Smooth muscle cell (in vitro differentiated cells): Measurements from ENCODE around the gene YIF1B. TPM values are rescaled to one million over a fixed set of nuclear protein-coding genes. Genes with fewer than 3 reads are reported as not detected.
A peak's percentile ranks its signal among the peaks of the same experiment; 100 is the strongest.

Source experiments
- DNase-seq: peaks from one replicate; lab custom pipeline; 2025; ENCODE audit not compliant: unreplicated experiment; lab: John Stamatoyannopoulos, UW
- H2AFZ ChIP-seq: fragments of 200-600 bp; sonication (generic); 2 replicates; pipeline ENCODE4 v1.6.0; 2016; ENCODE audit warnings: antibody characterized with exemption, low read depth, mild to moderate bottlenecking
- H3F3A ChIP-seq: fragments of 200-600 bp; sonication (generic); 2 replicates; pipeline ENCODE4 v1.6.0; 2017; ENCODE audit warnings: antibody characterized with exemption, low read depth
- H3K27ac ChIP-seq: fragments of 200-600 bp; sonication (generic); 2 replicates; pipeline ENCODE4 v1.5.1; 2016; ENCODE audit warnings: low read depth, mild to moderate bottlenecking
- H3K27me3 ChIP-seq: fragments of 200-600 bp; sonication (generic); 2 replicates; pipeline ENCODE4 v1.6.1; 2016; ENCODE audit warnings: low read depth, mild to moderate bottlenecking
- H3K36me3 ChIP-seq: fragments of 200-600 bp; sonication (generic); 2 replicates; pipeline ENCODE4 v1.5.1; 2016; ENCODE audit warnings: low read depth
- H3K4me1 ChIP-seq: fragments of 200-600 bp; sonication (generic); 2 replicates; pipeline ENCODE4 v1.5.1; 2016; ENCODE audit warnings: low read depth
- H3K4me2 ChIP-seq: fragments of 200-600 bp; sonication (generic); 2 replicates; pipeline ENCODE4 v1.6.0; 2016; ENCODE audit warnings: mild to moderate bottlenecking
- H3K4me3 ChIP-seq: fragments of 200-600 bp; sonication (generic); 2 replicates; pipeline ENCODE4 v1.5.1; 2016; ENCODE audit warnings: mild to moderate bottlenecking
- H3K79me2 ChIP-seq: fragments of 200-600 bp; sonication (generic); 2 replicates; pipeline ENCODE4 v1.6.0; 2016; ENCODE audit warnings: low read depth, mild to moderate bottlenecking
- H3K9ac ChIP-seq: fragments of 200-600 bp; sonication (generic); 2 replicates; pipeline ENCODE4 v1.6.0; 2016; ENCODE audit warnings: low read depth
- H3K9me3 ChIP-seq: fragments of 200-600 bp; sonication (generic); replicated peaks from 2 replicates; pipeline ENCODE4 v1.5.1; 2016; ENCODE audit warnings: low read depth
- H4K20me1 ChIP-seq: fragments of 200-600 bp; sonication (generic); 2 replicates; pipeline ENCODE4 v1.6.0; 2016; ENCODE audit warnings: low read depth
- WGBS: methylation state at CpG from one replicate; pipeline ENCODE4 v1.1.7; 2016; ENCODE audit warnings: low lambda C conversion rate; 5-methylcytosine and 5-hydroxymethylcytosine counted together
- polyA plus RNA-seq: library from polyadenylated mRNA; unstranded; fragments of >200 nt; fragmentation: Nextera tagmentation; extraction: Ambion mirVana; gene quantifications from 2 replicates; pipeline ENCODE4 v1.2.1, GENCODE V29; 2016
- total RNA-seq: library from RNA; depleted of rRNA; stranded (reverse); fragments of >200 nt; gene quantifications from 2 replicates; pipeline ENCODE4 v1.2.3, GENCODE V29; 2014
- TF ChIP-seq, protein P1 (sequence below): fragments of 200-600 bp; sonication (generic); IDR thresholded peaks from 2 replicates; pipeline ENCODE4 v1.5.1; 2017; ENCODE audit warnings: borderline replicate concordance, mild to moderate bottlenecking, antibody characterized with exemption; ENCODE audit not compliant: insufficient read depth, poor library complexity, severe bottlenecking

Gene YIF1B
- total and polyA plus RNA-seq, 2 experiments from 2014 or later, result 80.1 to 216 TPM

DNA sequence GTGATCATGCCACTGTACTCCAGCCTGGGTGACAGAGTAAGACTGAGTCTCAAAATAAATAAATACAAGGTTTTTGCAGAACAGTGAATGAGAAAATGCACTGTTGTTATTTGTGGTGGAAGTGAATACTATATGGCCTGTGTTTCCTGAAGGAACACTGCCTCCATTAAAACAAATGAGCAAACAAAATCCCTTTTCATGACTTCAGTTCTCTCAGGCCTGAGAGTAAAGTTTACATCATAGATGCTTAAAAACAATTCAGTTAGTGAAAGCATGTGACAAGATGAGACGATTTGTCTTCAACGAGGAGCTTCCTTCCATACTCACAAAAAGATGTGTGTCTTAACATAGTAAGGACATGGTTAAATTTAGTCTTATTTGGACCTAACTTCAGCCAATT is 37.0 kb downstream of the YIF1B start:
- Histone ChIP-seq H3K9me3 (no peaks in the 10 kb centered on the region), H3K27me3 (no peaks in the 10 kb centered on the region), H3K27ac (peak overlapping the region; percentile 75), H3K4me3 (no peak overlapping the region), H3K9ac (no peak overlapping the region), H3K36me3 (no peaks in the 10 kb centered on the region), H2AFZ (no peak overlapping the region), H4K20me1 (peaks cover 51% of the 10 kb centered on the region), H3F3A (peaks cover 26% of the 10 kb centered on the region), H3K4me2 (peak overlapping the region; percentile 48), H3K4me1 (peaks cover 9% of the 10 kb centered on the region), H3K79me2 (peaks cover 33% of the 10 kb centered on the region)
- TF ChIP-seq, protein P1, sequence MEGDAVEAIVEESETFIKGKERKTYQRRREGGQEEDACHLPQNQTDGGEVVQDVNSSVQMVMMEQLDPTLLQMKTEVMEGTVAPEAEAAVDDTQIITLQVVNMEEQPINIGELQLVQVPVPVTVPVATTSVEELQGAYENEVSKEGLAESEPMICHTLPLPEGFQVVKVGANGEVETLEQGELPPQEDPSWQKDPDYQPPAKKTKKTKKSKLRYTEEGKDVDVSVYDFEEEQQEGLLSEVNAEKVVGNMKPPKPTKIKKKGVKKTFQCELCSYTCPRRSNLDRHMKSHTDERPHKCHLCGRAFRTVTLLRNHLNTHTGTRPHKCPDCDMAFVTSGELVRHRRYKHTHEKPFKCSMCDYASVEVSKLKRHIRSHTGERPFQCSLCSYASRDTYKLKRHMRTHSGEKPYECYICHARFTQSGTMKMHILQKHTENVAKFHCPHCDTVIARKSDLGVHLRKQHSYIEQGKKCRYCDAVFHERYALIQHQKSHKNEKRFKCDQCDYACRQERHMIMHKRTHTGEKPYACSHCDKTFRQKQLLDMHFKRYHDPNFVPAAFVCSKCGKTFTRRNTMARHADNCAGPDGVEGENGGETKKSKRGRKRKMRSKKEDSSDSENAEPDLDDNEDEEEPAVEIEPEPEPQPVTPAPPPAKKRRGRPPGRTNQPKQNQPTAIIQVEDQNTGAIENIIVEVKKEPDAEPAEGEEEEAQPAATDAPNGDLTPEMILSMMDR, result no peak
- no peak for DNase-seq
- WGBS, result 47% methylated on average over 2 of the region's 2 CpGs

DNA sequence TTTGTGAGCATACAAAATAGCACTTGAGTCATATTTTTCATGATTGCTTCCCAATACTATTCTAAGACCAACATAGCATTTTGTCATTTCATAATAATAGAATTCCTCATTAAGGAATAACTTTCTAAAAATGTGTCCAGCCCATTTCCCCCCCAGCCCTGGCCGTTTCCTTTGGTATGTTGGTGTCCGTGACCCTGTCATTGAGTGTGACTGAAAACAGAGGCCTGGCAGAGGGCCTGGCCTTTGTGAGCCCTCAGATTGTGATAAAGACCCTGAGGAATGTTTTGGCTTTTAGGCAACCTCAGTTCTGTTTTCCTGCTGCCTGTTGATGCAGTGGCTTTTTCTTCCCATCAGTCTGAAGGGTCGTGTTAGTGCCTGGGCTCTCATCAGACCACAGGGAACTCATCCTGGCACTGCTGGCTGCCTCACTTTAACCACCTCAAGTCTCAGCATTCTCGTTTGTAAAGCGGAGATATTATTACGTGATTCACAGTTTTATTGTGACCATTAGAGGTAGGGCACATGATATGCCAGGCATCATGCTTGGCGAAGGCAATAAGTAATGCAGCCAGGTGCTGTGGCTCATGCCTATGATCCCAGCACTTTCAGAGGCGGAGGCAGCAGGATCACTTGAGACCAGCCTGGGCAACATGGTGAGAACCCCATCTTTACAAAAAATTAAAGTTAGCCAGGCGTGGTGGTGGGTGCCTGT is 37.6 kb downstream of the YIF1B start:
- H3F3A ChIP-seq, result peaks cover 26% of the 10 kb centered on the region
- no peak overlapping the region for H3K4me3 ChIP-seq
- no peak overlapping the region for H3K9ac ChIP-seq
- H3K4me1 ChIP-seq, result peaks cover 9% of the 10 kb centered on the region
- TF ChIP-seq, protein P1, result no peak
- peak overlapping the region; percentile 48 for H3K4me2 ChIP-seq
- no peaks in the 10 kb centered on the region for H3K36me3 ChIP-seq
- no peak for DNase-seq
- WGBS, result 47% methylated on average over 9 of the region's 9 CpGs
- no peaks in the 10 kb centered on the region for H3K9me3 ChIP-seq
- no peaks in the 10 kb centered on the region for H3K27me3 ChIP-seq
- H4K20me1 ChIP-seq, result peaks cover 52% of the 10 kb centered on the region
- H2AFZ ChIP-seq, result no peak overlapping the region
- peaks cover 40% of the 10 kb centered on the region for H3K79me2 ChIP-seq
- H3K27ac ChIP-seq, result peak overlapping the region; percentile 75

DNA sequence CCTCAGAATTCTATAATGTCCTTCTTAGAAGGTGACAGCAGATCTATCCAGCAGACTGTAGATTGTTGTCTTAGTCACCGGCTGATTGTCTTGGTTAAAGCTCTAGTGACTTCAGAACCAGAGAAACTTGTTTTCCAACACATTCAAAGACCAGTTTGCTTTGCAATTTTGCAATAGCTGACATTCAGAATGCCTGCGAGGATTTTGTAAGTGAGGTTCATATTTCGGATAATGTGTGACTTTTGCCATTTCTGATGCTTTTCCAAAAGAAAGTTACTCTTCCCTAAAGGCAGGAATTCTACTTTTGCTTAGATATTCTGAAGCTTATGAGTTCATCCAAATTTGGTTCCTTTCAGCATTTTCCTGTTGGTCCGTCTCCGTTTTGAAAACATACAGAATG is 38.2 kb downstream of the YIF1B start:
- H3K4me2 ChIP-seq, result peak overlapping the region; percentile 48
- no peaks in the 10 kb centered on the region for H3K9me3 ChIP-seq
- H3F3A ChIP-seq, result peaks cover 26% of the 10 kb centered on the region
- H3K79me2 ChIP-seq, result peaks cover 44% of the 10 kb centered on the region
- H3K27me3 ChIP-seq, result no peaks in the 10 kb centered on the region
- no peaks in the 10 kb centered on the region for H3K36me3 ChIP-seq
- H2AFZ ChIP-seq, result no peak overlapping the region
- peaks cover 54% of the 10 kb centered on the region for H4K20me1 ChIP-seq
- TF ChIP-seq, protein P1, result no peak
- no peak overlapping the region for H3K9ac ChIP-seq
- H3K4me3 ChIP-seq, result no peak overlapping the region
- WGBS, result 25% methylated on average over 5 of the region's 5 CpGs
- DNase-seq, result no peak
- peak overlapping the region; percentile 75 for H3K27ac ChIP-seq
- H3K4me1 ChIP-seq, result peaks cover 9% of the 10 kb centered on the region
